Right atrium auricular region (tissue), 2 donors: ENCODE results near the gene SLC39A8. TPM values are rescaled to one million over a fixed set of nuclear protein-coding genes. Genes with fewer than 3 reads are reported as not detected.

Experiments
- DNase-seq: peaks from one replicate; pipeline ENCODE4 v3.0.0-alpha.2; 2019; ENCODE audit warnings: low spot score
- H3K27ac ChIP-seq, 2 donors: fragments of 200-600 bp; sonication (generic); 1 replicate in 1 of 2; 2 replicates in 1 of 2; pipeline ENCODE4 v1.5.1; 2016 to 2019
- H3K27me3 ChIP-seq, 2 donors: fragments of 200-600 bp; sonication (generic); one replicate each; pipeline versions ENCODE4 v1.5.1 to v1.6.0; 2017 to 2019
- H3K36me3 ChIP-seq: fragments of 200-600 bp; sonication (generic); one replicate; pipeline ENCODE4 v1.5.1; 2016
- H3K4me1 ChIP-seq, 2 donors: fragments of 200-600 bp; sonication (generic); one replicate each; pipeline versions ENCODE4 v1.5.1 to v1.6.0; 2017 to 2019
- H3K4me3 ChIP-seq, 2 donors: fragments of 200-600 bp; sonication (generic); 1 replicate in 1 of 2; 2 replicates in 1 of 2; pipeline ENCODE4 v1.5.1; 2017 to 2019; ENCODE audit warnings: mild to moderate bottlenecking in 1 of 2, moderate library complexity in 1 of 2
- H3K9me3 ChIP-seq, 2 donors: fragments of 200-600 bp; sonication (generic); one replicate each; pipeline ENCODE4 v1.5.1; 2019
- total RNA-seq, 2 donors: library from RNA; depleted of rRNA; stranded (reverse); fragments of >200 nt; gene quantifications; one replicate each; pipeline ENCODE4 v1.1.0, GENCODE V29; 2016
- TF ChIP-seq, protein P1 (sequence below), 2 donors: fragments of 200-600 bp; sonication (generic); IDR thresholded peaks; one replicate each; pipeline ENCODE4 v1.5.1; 2019; ENCODE audit warnings: antibody characterized with exemption in 2 of 2

Gene SLC39A8
- 100 to 1,000 TPM in 1 of 2 donors, 10 to 100 TPM in 1; 64.3 to 143 TPM for total RNA-seq

DNA sequence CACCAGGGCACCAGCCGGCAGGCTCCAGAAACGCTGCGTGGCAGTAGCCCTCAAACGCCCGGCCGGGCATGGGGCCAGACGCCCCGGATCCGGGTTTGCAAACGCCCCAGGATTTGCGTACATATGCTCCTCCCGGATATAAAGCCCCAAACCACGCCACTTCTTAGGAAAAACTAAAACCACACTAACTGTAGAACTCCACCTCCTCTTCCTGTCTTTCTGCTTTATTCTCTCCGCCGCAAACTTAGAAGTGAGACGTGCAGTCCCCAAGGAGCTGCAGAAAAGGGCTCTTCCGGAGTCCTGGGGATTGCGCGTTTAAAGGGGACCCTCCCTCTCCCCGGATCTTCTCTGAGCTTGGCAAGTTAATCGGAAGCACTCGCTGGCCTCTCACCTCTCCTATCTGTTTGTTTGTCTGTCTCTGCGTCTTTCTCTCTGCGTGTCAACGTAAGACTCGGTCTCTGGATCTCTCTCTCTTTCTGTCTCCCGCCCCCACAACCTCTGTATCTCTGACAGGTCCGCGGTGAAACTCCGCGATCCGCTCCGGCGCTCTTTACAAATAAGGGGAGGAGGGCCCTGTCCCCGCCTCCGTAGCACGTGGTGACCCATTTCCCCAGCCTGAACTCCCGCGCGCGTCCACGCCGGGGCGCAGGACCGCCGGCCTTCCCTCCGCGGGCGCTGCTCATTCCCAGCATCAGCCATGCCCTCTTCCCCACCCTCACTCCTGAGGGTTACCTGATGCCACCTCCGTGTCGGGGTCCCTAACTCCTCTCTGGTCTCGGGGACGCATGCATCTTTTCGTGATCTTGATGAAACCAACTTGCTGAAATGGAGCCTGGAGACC, at the start of gene SLC39A8:
SLC39A8 (minus strand) TSS at position 529 of the 841 bp plus-strand sequence. CDS start 820 bp downstream, outside the sequence.
- H3K27ac ChIP-seq = peak within 1 kb of the TSS; percentile 80 to 83
- TF ChIP-seq, protein P1, sequence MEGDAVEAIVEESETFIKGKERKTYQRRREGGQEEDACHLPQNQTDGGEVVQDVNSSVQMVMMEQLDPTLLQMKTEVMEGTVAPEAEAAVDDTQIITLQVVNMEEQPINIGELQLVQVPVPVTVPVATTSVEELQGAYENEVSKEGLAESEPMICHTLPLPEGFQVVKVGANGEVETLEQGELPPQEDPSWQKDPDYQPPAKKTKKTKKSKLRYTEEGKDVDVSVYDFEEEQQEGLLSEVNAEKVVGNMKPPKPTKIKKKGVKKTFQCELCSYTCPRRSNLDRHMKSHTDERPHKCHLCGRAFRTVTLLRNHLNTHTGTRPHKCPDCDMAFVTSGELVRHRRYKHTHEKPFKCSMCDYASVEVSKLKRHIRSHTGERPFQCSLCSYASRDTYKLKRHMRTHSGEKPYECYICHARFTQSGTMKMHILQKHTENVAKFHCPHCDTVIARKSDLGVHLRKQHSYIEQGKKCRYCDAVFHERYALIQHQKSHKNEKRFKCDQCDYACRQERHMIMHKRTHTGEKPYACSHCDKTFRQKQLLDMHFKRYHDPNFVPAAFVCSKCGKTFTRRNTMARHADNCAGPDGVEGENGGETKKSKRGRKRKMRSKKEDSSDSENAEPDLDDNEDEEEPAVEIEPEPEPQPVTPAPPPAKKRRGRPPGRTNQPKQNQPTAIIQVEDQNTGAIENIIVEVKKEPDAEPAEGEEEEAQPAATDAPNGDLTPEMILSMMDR (IDR thresholded peaks at IDR 0.05) = peak; percentile 65 to 88

DNA sequence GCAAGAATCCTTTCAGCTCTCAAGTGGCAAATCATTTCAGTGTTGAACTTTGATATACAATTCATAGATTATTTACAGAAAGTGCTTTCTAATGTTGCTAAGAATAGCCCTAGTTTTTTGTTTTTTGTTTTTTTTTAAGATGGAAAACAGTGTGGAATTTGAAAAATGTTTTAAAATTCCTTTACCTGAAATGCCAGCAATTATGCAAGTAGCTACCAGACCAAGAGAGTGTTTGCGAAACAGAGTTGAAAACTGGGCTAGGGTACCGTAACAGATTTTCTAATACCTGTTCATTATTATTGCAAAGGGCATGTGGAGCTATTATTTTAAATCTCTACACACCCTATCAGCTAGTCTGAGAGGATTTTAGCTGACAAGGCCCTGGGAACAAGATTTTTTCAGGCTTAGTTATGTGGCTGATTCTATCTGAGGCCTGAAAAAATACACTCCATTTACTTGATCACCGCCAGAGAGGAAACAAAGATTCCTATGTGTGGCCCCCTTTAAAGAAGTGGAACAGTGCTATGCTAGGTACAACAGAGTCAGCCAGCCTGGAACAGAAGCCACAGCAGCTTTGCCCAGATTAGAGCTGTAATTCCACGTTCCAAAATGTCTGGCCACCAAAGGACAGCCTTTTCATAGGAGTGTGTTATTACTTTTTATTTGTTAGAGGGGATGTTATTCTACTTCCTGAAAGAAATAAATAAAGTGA, 46.9 kb upstream of the SLC39A8 start:
- H3K27ac ChIP-seq = no peak overlapping the region
- H3K27me3 ChIP-seq = no peaks in the 10 kb centered on the region
- H3K4me1 ChIP-seq = no peaks in the 10 kb centered on the region
- H3K4me3 ChIP-seq = no peak overlapping the region
- TF ChIP-seq, protein P1 (IDR thresholded peaks at IDR 0.05) = no peak
- H3K9me3 ChIP-seq = no peaks in the 10 kb centered on the region
- no peak for DNase-seq
- H3K36me3 ChIP-seq = no peaks in the 10 kb centered on the region

More for the DNA sequence above, at the start of gene SLC39A8:
- Histone ChIP-seq H3K36me3 (no peaks in the 10 kb centered on the region), H3K9me3 (no peaks in the 10 kb centered on the region), H3K4me3 (peak within 1 kb of the TSS; percentile 60 to 62), H3K27me3 (no peaks in the 10 kb centered on the region), H3K4me1 (peaks cover 0 to 11% of the 10 kb centered on the region in 2 donors)
- DNase-seq = peak; percentile 87

DNA sequence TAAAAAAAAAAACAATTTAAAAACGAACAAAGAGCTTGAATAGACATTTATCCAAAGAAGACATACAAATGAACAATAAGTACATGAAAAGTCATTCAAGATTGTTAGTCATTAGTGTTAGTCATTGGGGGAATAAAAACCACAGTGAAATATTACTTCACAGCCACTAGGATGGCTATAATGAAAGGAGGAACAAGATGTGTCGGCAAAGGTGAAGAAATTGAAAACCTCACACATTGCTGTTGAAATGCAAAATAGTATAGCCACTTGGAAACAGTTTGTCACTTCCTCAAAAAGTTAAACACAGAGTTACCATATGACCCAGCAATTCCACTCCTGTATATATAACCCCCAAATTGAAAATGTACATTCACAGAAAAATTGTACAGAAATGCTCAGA, 45.2 kb upstream of the SLC39A8 start:
- Histone ChIP-seq H3K36me3 (no peaks in the 10 kb centered on the region), H3K4me3 (no peak overlapping the region), H3K27me3 (no peaks in the 10 kb centered on the region), H3K4me1 (no peaks in the 10 kb centered on the region), H3K27ac (no peak overlapping the region), H3K9me3 (no peaks in the 10 kb centered on the region)
- no peak for DNase-seq
- TF ChIP-seq, protein P1 (IDR thresholded peaks at IDR 0.05) = no peak

DNA sequence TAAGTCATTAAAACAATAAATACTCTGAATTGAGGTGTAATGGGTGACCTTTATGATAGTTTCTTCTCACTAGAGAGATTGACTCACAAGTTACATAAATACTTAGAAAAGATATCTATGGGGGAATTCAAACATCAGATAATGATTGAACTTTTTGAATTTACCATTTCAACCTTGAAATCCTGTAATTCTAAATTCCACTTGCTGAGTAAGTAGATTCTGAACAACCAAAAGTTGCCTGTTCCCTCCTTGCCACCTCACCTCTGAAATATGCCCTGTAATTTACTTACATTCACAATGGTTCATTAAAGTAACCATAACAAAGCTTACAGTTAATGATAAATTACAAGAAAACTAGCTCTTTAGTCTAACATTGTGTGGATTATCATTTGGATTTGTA, 43.3 kb upstream of the SLC39A8 start:
- H3K9me3 ChIP-seq = no peaks in the 10 kb centered on the region
- H3K27ac ChIP-seq = no peak overlapping the region
- H3K36me3 ChIP-seq = no peaks in the 10 kb centered on the region
- TF ChIP-seq, protein P1 (IDR thresholded peaks at IDR 0.05) = no peak
- no peaks in the 10 kb centered on the region for H3K27me3 ChIP-seq
- H3K4me1 ChIP-seq = no peaks in the 10 kb centered on the region
- no peak for DNase-seq
- H3K4me3 ChIP-seq = no peak overlapping the region

DNA sequence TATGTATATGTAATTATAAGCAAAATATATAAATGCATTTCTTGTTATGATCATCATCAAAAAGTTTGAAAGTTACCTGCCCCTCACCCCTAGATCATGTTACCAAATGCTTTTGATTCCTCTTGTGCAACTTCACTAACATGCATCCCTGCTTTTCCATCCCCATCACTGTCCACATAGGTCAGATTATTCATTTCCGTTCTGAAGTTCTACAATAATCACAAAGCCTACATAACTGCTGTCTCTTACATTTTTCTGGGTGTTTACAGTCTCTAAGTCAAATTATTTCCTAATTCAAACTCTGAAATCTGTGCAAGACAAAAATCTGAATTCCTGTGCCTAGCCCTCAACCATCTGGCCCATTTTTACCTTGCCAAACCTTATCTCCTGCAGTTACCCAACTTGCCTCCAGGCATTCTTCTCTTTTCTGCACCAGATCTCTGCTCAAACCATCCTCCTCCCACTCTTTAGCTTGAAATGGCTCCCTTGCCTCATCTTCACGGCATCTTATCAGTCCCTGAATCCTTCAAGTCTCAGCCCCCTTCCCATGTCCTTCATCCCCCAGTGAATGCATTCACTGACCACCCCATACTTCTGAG, 42.4 kb upstream of the SLC39A8 start:
- TF ChIP-seq, protein P1 (IDR thresholded peaks at IDR 0.05) = no peak
- H3K4me3 ChIP-seq = no peak overlapping the region
- no peak overlapping the region for H3K27ac ChIP-seq
- no peak for DNase-seq
- H3K36me3 ChIP-seq = no peaks in the 10 kb centered on the region
- no peaks in the 10 kb centered on the region for H3K4me1 ChIP-seq
- H3K9me3 ChIP-seq = no peaks in the 10 kb centered on the region
- H3K27me3 ChIP-seq = no peaks in the 10 kb centered on the region
